NCI-H1092 (cell line): ENCODE measurements around the gene IL11RA.
"Not testable (repeated sequence)": the region's sequence is repeated elsewhere in the genome, so short reads cannot be mapped to it uniquely, and the experiment has no call there.

Source experiments
- DNase-seq: peaks from one replicate; lab custom pipeline; 2025; lab: John Stamatoyannopoulos, UW

The IL11RA gene

DNA sequence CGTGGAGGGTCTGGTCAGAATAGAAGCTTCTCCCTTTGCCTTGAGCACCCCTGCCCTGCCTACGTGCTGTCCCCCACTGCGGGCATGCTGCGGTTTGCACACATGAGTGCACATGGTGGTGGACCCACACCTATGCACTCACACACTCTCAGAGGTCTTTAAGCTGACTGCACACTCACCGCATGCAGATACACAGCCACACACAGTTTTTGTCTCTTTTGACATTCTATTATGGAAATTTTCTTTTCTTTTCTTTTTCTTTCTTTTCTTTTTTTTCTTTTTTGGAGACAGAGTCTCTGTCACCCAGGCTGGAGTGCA is 22.5 kb upstream of the IL11RA start:
- no peak for DNase-seq

DNA sequence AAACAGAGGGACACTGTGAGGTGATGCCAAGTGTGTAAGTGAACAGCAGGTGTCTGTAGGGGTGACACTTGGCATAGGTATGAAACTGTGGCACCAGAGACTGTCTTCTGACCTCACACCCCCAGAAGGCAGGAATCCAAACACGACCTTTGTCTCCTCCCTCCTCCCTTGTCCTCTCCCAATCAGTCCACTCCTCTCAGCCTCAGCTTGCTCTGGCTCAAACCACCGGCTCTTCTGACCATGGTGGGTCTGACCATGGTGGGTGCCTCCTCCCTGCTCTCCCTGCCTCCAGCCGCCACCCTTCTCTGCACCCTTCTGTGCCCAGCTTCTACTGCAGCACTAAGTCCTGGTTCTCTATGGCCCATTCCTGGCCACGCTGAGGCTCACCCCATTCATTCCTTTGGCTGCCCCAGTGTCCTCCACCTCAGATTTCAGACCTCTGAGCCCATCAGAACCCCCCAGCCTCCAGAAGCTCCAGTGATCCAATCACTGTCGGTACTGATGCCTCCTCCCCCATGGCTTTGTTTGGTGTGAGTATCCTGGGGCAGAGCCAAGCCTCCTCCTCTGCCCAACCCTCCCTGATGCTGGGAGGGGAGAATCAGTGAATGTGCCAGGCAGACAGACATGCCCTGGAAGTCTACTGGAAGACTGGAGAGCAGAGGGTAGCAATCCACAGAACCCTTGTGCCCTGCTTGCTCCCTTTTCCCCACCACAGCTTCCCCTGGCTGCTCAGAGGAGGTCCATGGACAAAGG is 21.4 kb upstream of the IL11RA start:
- DNase-seq, result no peak

DNA sequence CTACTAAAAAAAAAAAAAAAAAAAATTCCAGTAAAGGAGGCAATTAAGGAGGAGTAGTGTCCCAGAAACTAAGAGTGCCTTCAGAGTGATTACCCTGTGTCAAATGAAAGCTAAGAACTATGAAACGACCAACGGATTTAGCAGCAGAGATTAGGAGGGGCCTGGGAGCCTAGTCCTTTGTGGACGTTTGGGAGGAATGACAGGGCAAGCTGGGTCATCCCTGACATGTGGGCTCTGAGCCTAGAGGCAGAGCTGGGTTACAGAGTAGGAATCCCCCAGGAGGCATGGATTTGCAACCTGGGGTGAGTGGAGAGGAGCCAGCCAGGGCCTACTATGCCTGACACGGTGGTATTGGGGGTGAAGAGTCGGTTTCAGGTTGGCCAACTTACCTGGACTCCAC is 18.8 kb upstream of the IL11RA start:
- DNase-seq, result no peak

DNA sequence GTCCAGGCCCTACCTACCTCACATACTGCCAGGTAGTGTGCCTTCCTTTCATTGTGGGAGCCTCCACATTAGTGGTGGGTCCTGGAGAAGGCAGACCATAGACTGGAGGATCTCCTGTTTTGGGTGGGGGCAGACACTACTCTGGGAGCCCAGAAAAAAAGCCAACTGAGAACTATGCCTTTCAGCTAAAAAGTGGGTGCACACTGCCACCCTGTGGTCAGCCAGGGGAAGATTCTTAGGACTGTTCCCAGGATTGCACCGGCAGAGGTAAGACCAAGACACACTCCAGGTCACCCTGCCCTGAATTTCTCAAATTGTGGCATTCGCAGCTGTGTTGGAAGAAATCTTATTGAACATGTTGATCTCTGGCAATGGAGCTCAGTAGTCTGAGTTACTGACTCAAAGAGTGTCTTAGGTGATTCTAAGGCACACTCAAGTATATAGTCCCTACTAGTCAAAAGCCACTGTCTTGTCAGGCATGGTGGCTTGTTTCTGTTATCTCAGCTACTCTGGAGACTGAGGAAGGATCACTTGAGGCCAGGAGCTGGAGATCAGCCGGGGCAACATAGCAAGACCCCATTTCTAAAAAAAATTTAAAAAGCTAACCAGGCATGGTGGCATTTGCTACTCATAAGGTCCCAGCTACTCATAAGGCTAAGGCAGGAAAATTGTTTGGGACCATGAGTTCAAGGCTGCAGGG is 18.0 kb upstream of the IL11RA start:
- DNase-seq, result peak; percentile 57

DNA sequence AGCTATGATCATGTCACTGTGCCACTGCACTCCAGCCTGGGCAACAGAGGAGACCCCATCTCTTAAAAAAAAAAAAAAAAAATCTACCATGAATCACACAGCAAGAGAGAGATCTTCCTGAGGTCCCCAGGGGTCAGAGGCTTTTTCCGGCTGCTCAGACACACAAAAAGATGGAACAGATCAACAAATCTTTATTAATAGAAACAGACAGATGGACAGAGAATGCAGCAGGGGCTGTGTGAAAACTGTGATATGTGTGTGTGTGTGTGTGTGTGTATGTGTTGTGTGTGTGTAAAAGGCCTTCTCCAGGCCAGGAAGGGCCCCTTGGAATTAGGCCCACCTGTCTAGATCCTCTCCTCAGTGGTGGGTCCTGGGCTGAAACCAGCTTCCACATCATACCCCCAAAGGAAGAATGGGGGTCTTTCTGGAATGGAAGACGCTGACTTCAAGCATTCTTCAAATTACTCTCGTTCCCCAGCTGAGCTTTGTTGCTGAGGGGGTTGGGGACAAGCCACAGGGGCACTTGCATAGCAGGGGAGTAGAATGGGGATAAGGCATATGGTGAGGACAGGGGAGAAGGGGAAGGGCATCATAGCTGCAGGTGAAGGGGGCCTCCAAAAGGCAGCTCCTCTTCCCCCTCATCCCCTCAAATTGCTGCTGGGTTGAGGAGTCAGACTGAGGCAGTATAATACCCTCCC is 17.3 kb upstream of the IL11RA start:
- DNase-seq, result no peak

DNA sequence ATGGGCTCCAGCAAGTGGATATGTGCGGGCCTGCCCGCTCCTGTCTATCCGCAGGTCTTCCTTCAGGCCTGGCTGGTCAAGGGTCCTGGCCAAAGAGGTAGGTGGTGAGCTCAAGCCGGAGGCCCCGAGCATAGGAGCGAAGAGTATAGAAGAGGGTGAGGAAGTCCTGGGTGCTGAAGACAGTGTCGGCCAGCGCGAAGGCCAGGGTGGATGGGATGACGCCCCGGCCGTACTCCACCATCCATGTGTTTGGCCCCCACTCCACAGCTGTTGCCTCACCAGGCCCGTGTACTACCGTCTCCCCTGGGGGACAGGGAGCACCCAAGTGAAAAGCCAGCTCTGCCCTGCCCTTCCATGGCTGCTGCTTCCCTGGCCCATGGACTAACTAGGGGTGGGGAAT is 16.4 kb upstream of the IL11RA start:
- DNase-seq, result no peak

DNA sequence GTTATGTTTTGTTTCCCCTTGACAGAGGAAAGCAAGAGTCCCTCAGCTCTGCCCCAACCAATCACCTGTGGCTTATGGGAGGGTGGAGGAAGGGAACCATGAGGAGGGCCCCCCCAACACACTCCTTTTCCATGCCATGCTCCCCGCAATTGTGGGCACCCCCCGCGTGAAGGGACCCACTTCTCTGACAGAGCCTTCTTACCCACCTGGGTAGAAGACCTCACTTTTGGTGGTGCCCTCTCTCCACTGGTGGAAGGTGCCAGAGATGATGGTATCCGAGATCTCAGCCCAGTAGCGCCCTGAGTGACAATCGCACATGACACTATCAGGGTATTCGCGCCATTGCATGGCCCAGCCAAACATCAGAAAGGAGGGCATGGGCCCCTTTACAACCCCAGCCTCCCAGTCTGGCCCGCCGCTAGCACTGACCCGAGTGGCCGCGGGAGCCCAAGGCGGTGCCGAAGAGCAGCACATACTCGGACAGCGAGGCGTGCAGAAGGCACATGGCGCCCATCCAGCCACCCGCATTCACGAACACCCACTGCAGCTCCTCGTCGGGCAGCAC is 15.1 kb upstream of the IL11RA start:
- no peak for DNase-seq

DNA sequence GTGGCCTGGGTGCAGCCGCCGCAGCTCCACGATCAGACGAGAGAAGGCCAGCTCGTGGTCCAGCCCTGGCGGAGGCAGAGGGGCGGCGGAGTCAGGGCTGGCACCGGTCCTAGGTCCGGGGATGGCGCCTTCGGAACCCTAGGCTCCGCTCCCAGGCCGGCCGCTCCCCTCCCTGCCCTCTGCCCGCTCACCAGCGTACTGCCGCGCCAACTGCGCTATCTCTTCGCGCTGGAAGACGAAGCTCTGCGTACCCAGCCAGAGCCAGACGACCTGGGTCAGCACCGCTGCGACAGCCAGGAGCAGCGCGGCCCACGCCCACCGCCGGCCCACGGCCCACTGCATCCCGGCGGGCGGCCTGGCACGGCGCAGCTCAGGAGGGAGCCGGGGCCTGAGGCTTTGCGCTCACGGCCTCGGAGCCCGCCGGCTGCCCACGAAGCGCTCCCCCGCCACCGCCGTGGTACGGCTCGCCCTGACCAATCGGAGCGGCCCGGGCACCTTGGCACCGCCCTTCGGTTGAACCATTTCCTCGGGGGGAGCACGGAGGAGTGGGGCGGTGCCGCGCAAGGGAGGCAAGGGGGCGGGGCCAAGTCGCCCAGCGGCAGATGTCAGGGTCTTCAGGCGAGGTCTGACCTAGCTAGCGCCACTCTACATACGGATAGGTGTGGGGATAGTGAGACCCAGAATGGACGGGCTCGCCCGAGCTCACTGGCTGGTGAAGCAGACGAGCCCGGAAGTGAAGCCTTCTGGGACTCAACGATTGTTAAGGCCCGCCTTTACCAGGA is 14.4 kb upstream of the IL11RA start, which contains the start of gene SIGMAR1:
Gene SIGMAR1, minus strand, starts transcription at position 432 of the 782 bp plus-strand sequence. Its CDS starts 90 bp downstream, at position 342.
- DNase-seq, result peak; percentile 94

DNA sequence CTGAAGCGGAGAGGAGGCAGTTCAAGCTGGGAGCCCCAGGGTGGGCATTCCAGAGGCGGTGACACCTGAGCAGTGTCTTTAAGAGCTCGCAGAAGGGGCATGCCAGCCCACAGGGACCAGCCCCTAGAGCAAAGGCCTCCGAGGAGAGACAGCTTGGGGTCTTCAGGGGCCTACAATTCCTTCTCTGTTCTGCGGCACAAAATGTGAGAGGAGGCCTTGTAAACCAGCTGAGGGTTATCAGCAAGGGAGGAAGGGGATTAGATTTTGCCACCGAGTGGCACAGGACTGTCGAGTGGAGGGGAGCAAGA is 13.9 kb upstream of the IL11RA start:
- DNase-seq, result no peak

DNA sequence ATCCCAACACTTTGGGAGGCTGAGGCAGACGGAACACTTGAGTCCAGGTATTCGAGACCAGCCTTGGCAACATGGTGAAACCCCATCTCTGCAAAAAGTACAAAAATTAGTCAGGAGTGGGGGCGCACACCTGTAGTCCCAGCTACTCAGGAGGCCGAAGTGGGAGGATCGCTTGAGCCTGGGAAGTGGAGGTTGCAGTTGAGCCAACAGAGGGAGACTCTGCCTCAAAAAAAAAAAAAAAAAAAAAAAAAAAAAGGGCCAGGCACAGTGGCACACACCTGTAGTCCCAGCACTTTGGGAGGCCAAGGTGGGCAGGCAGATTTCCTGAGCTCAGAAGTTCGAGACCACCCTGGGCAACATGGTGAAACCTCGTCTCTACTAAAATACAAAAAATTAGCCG is 12.7 kb upstream of the IL11RA start:
- not testable (repeated sequence) for DNase-seq

DNA sequence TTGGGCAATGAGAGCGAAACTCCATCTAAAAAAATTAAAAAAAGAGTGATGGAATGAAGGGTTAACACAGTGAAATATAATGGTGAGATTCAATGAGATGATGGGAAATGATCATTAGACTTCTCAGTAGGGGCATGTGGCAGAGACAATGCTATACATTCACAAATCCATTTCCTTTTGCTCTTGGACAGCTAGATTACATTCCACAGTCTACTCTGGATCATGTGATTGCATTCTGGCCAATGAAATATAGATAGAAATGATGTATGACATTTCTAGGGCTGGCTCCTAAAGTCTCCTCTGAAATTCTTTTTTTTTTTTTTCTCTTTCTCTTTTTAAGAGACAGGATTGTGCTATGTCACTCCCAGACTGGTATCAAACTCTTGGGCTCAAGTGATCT is 9.3 kb upstream of the IL11RA start:
- no peak for DNase-seq

DNA sequence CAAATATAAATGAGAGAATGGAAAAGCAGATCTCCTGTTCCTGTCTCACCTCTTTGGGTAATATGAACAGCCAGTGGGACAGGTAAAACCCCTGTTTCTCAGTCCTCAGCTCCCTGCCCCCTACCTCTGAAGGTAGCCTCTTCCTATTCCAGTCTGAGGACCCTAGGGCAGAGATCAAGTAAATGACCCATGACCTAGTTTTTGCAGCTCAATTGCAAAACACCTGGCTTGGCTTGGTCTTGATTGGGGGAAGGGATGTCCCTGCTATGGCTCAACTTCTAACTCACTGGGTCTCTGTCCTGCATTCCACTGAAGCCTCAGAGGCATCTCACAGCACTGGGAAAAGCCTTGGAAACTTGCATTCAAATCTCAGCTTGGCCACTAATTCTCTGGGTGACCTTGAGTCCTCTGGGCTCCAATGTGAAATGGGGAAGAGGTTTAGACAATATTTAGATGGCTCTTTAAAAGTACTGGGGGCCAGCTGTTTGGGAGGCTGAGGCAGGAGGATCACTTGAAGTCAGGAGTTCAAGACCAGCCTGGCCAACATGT is 7.1 kb upstream of the IL11RA start:
- no peak for DNase-seq

DNA sequence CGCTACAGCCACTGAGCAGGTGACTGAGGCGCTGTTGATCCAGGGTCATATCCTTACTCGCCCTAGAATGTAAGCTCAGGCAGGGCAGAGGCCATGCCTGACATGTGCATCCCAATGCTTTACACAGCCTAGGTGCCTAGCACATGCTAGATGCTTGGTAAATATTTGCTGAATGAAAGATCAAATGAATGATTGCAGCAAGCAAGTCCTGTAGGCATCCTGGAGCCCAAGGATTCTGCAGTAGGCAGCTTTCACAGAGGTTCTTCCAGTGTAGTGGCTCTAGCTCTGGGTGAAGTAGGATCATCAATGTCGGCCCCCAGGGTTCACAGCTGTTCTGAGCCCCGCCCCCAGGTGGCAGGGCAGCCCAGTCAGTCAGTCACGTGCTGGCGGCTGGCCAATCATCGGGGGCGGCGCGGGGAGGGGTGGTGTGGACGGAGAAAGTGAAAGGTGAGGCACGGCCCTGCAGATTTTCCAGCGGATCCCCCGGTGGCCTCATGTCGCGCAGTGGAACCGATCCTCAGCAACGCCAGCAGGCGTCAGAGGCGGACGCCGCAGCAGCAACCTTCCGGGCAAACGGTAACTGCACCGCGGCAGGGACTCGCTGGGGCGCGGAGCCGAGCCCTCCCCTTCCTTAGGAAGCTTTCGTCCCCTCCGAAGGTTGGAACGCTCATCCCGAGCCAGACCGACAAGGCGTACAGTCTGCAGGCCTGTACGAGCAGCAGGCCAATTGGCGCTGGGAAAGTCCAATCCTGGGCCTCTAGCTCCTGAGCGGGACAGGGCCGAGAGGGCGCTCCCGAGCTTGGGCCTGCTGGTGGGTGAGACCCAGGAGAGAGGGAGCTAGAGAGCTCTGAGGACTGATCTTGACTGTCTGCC is 5.5 kb upstream of the IL11RA start, which contains the start of gene GALT:
Gene GALT, plus strand, starts transcription at position 465 of the 873 bp plus-strand sequence. Its CDS starts 30 bp downstream, at position 495.
- DNase-seq, result peak; percentile 93

DNA sequence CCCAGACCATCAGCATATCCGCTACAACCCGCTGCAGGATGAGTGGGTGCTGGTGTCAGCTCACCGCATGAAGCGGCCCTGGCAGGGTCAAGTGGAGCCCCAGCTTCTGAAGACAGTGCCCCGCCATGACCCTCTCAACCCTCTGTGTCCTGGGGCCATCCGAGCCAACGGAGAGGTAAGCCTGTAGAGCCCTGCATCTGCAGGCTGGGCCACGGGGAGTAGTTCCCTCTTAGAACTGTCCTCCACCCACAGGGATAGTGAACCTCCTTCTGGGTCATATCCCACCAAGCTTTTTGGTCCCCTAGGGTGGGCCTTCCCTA is 4.9 kb upstream of the IL11RA start:
- no peak for DNase-seq

DNA sequence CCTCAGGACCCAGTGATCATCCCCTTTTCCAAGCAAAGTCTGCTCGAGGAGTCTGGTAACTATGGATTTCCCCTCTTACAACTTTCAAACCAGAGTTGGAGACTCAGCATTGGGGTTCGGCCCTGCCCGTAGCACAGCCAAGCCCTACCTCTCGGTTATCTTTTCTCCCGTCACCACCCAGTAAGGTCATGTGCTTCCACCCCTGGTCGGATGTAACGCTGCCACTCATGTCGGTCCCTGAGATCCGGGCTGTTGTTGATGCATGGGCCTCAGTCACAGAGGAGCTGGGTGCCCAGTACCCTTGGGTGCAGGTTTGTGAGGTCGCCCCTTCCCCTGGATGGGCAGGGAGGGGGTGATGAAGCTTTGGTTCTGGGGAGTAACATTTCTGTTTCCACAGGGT is 4.3 kb upstream of the IL11RA start:
- DNase-seq, result no peak

DNA sequence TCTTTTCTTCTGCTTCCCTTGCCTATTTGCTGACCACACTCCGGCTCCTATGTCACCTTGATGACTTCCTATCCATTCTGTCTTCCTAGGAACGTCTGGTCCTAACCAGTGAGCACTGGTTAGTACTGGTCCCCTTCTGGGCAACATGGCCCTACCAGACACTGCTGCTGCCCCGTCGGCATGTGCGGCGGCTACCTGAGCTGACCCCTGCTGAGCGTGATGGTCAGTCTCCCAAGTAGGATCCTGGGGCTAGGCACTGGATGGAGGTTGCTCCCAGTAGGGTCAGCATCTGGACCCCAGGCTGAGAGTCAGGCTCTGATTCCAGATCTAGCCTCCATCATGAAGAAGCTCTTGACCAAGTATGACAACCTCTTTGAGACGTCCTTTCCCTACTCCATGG is 3.3 kb upstream of the IL11RA start:
- no peak for DNase-seq

DNA sequence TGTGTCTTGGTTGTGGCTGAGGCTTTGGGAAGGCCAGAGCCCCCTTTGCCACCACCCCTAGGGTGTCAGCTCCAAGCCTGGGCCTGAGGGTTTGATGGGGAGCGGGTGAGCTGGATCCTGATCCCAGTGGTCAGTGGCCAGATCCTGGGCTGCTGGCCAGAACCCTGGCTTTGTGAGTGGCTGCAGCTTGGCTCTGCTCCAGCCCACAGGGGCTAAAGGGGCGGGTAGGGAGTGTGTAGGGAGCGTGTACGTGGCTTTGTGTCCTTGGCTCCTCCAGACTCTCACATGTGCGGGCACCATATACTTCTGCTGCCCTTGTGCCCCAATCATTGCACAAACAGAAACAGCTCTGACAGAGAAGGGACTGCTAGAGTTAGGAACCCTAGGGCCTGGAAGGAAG is 1.2 kb upstream of the IL11RA start:
- no peak for DNase-seq

DNA sequence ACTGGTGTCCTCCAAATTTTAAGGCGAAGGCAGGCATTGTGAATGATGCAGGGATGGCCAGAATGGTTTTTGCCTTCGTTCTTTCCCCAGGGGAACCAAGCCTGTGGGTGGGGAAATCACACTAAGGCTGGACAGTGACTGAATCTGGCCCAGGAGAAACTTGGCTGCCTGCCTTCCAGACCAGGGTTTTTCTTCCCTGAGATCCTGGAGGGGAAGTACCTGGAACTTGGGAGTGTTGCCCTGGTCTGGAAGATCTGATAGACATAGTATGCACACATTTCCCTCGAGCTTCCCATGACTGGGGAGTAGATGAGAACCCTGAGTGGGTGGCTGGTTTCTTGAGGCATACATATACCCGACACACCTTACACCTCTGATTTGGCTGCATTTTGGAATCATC is 664 bp upstream of the IL11RA start:
- no peak for DNase-seq

DNA sequence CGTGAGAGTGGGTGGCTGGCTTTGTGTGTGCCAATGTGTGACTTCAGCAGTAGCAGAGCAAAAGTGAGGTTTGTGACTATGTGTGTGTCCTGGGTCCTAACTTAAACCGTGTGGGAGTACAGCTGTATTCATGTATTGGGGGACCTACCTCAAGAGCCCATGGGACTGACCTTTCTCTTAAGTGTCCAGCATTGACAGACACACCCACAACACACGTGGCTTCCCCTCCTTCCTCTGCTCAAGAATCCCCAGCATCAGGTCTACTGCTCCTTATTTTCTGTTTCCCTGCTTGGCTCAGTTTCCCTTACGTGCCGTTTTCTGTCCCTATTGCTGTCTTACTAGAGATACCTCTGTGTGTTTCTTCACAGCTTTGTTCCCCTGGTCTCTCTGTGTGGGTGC is 616 bp downstream of the IL11RA start:
- no peak for DNase-seq

DNA sequence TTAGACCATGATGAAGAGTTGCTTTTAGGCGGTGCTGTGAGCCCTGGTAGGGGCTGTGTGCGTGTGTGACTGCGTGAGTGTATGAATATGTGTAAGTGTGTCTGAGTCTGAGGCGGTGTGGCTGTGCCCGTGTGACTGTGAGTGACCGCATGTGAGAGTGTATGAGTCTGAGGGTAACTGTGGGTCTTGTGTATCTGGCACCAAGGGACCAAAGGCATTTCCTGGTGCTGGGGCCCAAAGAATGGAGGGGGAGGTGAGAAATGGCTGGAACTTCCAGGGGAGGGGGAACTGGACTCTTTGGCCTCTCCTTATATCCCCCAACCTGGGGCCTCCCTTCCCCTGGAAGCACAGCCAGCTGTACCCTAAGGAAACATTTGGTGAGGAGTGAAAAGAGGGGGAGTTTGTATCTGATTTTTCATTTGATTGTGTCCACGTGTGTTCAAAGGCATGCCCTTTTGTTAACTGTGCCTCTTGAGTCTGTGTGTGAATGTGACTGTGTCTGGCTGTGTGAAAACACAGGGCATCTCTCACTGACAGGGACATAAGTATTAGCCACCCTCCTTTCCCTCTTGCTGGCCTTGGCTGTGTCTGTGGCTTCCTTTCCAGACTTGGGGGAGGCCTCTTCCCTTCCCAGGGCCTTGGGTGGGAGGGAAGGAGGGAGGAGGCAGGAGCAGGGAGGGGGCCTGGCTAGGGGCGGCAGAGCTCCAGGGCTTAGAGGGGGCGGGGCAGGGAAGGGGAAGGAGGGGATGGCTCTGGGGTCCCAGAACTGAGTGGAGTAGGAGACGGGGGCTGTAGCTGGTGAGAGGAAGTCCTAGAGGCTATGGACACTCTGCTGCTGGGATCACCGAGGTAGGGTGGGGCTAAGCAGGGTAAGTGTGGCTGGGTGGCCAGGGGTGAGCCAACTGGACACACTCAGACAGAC is 1.4 kb downstream of the IL11RA start:
- no peak for DNase-seq
